CD8-positive, alpha-beta memory T cell (primary cell): ENCODE data around the gene CORIN. TPM values are rescaled to one million over a fixed set of nuclear protein-coding genes. Genes with fewer than 3 reads are reported as not detected.
A peak's percentile ranks its signal among the peaks of the same experiment; 100 is the strongest.
"Not testable (repeated sequence)": the region's sequence is repeated elsewhere in the genome, so short reads cannot be mapped to it uniquely, and the experiment has no call there.

Experiments used
- CTCF ChIA-PET: fragments of 350-600 bp; sonication (Branson Sonifier 250); formaldehyde crosslinking; loops from one replicate; lab custom pipeline; 2021; ENCODE audit warnings: antibody characterized with exemption; lab: Charles Lee
- POLR2A ChIA-PET: fragments of 350-600 bp; sonication (Branson Sonifier 250); formaldehyde crosslinking; loops from one replicate; lab custom pipeline; 2021; ENCODE audit warnings: antibody characterized with exemption; lab: Charles Lee
- DNase-seq, 5 donors: peaks; one replicate each; pipeline versions ENCODE4 v3.0.0 to v3.0.0-alpha.2; 2020 to 2022; ENCODE audit warnings: mixed read lengths in 1 of 5
- H3K27ac ChIP-seq: one replicate; pipeline ENCODE4 v1.7.0; 2013; ENCODE audit warnings: low read depth, mild to moderate bottlenecking, low read length, moderate library complexity
- H3K27me3 ChIP-seq: 2 replicates; pipeline ENCODE4 v1.7.0; 2013; ENCODE audit warnings: low read length, mild to moderate bottlenecking; ENCODE audit not compliant: insufficient read depth, poor library complexity, severe bottlenecking
- H3K36me3 ChIP-seq: 2 replicates; pipeline ENCODE4 v1.7.0; 2013; ENCODE audit warnings: mild to moderate bottlenecking, low read length, moderate library complexity; ENCODE audit not compliant: insufficient read depth
- H3K4me1 ChIP-seq: 2 replicates; pipeline ENCODE4 v1.7.0; 2013; ENCODE audit warnings: mild to moderate bottlenecking, low read length, moderate library complexity; ENCODE audit not compliant: insufficient read depth
- H3K4me3 ChIP-seq: 2 replicates; pipeline ENCODE4 v1.7.0; 2013; ENCODE audit warnings: mild to moderate bottlenecking, low read length
- H3K9me3 ChIP-seq: 2 replicates; pipeline ENCODE4 v1.7.0; 2013; ENCODE audit warnings: mild to moderate bottlenecking, low read length
- H3K27ac Mint-ChIP-seq, 8 donors: one replicate each; pipeline ENCODE4 v1.8.0; 2020 to 2021; ENCODE audit warnings: mixed read lengths in 8 of 8, mild to moderate bottlenecking in 6 of 8, inconsistent platforms in 3 of 8, moderate library complexity in 3 of 8
- H3K27me3 Mint-ChIP-seq, 2 donors: one replicate each; pipeline ENCODE4 v1.8.0; 2020 to 2021; ENCODE audit warnings: mixed read lengths in 2 of 2, mild to moderate bottlenecking in 1 of 2, moderate library complexity in 1 of 2
- H3K36me3 Mint-ChIP-seq, 3 donors: one replicate each; pipeline ENCODE4 v1.8.0; 2020 to 2021; ENCODE audit warnings: mixed read lengths in 3 of 3, inconsistent platforms in 1 of 3, mild to moderate bottlenecking in 1 of 3
- H3K4me1 Mint-ChIP-seq, 3 donors: one replicate each; pipeline ENCODE4 v1.8.0; 2020 to 2021; ENCODE audit warnings: mixed read lengths in 3 of 3, inconsistent platforms in 1 of 3, mild to moderate bottlenecking in 1 of 3
- H3K4me3 Mint-ChIP-seq, 7 donors: one replicate each; pipeline ENCODE4 v1.8.0; 2020 to 2021; ENCODE audit warnings: mixed read lengths in 7 of 7, mild to moderate bottlenecking in 6 of 7, moderate library complexity in 4 of 7, inconsistent platforms in 2 of 7
- H3K9me3 Mint-ChIP-seq, 5 donors: one replicate each; pipeline ENCODE4 v1.8.0; 2020 to 2022; ENCODE audit warnings: mixed read lengths in 5 of 5, mild to moderate bottlenecking in 3 of 5, moderate library complexity in 2 of 5, inconsistent platforms in 1 of 5
- polyA plus RNA-seq: library from polyadenylated mRNA; unstranded; fragments of 300-500 nt; fragmentation: Illumina TruSeq; gene quantifications from one replicate; pipeline ENCODE4 v1.2.3, GENCODE V29; 2021
- total RNA-seq, 2 experiments: library from RNA; stranded (reverse); gene quantifications; one replicate each; pipeline ENCODE4 v1.2.3, GENCODE V29; 2021

CORIN gene
- total and polyA plus RNA-seq, 3 experiments from 2014 or later: 0.04 to 0.11 (median 0.06) TPM

GRCh38 chr4:47562297-47562696 is 275.6 kb downstream of the CORIN start:
- H3K27ac Mint-ChIP-seq: peak overlapping the region in 1 of 8 donors; percentile 1
- ChIA-PET POLR2A (no interaction called here), CTCF (no interaction called here)
- no peaks in the 10 kb centered on the region for H3K27me3 Mint-ChIP-seq
- Histone ChIP-seq H3K27me3 (no peaks in the 10 kb centered on the region), H3K4me1 (no peaks in the 10 kb centered on the region), H3K9me3 (no peaks in the 10 kb centered on the region), H3K36me3 (no peaks in the 10 kb centered on the region), H3K27ac (no peak overlapping the region), H3K4me3 (no peak overlapping the region)
- H3K4me1 Mint-ChIP-seq: peaks cover 12 to 20% (median 18%) of the 10 kb centered on the region in 3 donors
- H3K4me3 Mint-ChIP-seq: no peak overlapping the region
- DNase-seq: peak in 1 of 5 donors; percentile 3
- no peaks in the 10 kb centered on the region for H3K9me3 Mint-ChIP-seq
- peaks cover 0 to 5% (median 1%) of the 10 kb centered on the region in 3 donors for H3K36me3 Mint-ChIP-seq

DNA sequence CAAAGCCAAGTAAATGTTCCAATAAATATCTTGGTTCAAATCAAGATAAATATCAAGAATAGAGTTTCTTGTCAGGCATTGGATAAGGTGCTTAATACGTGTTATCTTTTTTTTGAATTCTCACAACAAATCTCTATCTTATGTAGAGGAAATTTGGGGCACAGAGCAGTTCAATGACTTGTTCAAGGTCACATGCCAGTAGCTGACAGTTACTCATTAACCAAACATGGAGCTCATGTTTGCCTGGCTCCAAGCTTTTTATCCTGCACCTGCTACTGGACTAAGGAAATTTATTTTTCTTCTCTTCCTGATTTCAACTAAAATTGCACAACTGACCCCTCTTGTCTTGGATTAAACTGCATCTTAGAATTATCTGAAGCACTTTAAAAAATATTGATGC is 276.5 kb downstream of the CORIN start:
- peaks cover 12 to 20% (median 18%) of the 10 kb centered on the region in 3 donors for H3K4me1 Mint-ChIP-seq
- POLR2A ChIA-PET: no interaction called here
- Histone ChIP-seq H3K4me1 (no peaks in the 10 kb centered on the region), H3K4me3 (no peak overlapping the region), H3K9me3 (no peaks in the 10 kb centered on the region), H3K36me3 (no peaks in the 10 kb centered on the region), H3K27me3 (no peaks in the 10 kb centered on the region), H3K27ac (no peak overlapping the region)
- no peaks in the 10 kb centered on the region for H3K9me3 Mint-ChIP-seq
- peaks cover 0 to 5% (median 1%) of the 10 kb centered on the region in 3 donors for H3K36me3 Mint-ChIP-seq
- no peak for DNase-seq
- CTCF ChIA-PET: no interaction called here
- H3K4me3 Mint-ChIP-seq: no peak overlapping the region
- no peak overlapping the region for H3K27ac Mint-ChIP-seq
- H3K27me3 Mint-ChIP-seq: no peaks in the 10 kb centered on the region

DNA sequence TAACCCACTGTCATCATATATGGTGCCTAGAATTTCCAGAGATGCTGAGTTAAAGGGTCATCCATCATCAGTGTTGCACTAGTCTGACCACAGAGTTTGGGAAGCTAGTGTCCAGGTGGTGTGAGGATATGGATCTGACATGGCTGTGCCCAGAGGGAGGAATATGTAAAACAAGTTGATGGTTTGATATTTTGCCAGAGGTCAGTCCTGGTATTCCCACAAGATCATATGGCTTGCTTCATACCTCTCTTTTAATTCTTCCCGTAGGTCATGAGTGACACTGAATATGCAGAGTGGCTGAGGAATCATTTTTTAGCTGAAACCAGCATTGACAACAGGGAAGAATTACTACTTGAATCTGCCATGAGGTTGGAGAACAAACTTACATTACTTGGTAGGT is 277.2 kb downstream of the CORIN start:
- no peaks in the 10 kb centered on the region for H3K27me3 ChIP-seq
- no peaks in the 10 kb centered on the region for H3K9me3 ChIP-seq
- ChIA-PET CTCF (no interaction called here), POLR2A (no interaction called here)
- Mint-ChIP-seq H3K4me3 (no peak overlapping the region), H3K36me3 (peaks cover 0 to 5% (median 1%) of the 10 kb centered on the region in 3 donors), H3K27me3 (no peaks in the 10 kb centered on the region), H3K9me3 (no peaks in the 10 kb centered on the region), H3K4me1 (peaks cover 12 to 20% (median 18%) of the 10 kb centered on the region in 3 donors), H3K27ac (peak overlapping the region in 2 of 8 donors; percentile 11 to 30)
- no peak for DNase-seq
- H3K4me1 ChIP-seq: no peaks in the 10 kb centered on the region
- no peak overlapping the region for H3K27ac ChIP-seq
- H3K36me3 ChIP-seq: no peaks in the 10 kb centered on the region
- H3K4me3 ChIP-seq: no peak overlapping the region

GRCh38 chr4:47557255-47557654 is 280.6 kb downstream of the CORIN start:
- H3K27ac ChIP-seq: no peak overlapping the region
- no peak for DNase-seq
- H3K4me1 Mint-ChIP-seq: peaks cover 3 to 7% (median 4%) of the 10 kb centered on the region in 3 donors

GRCh38 chr4:47555920-47556319 is 281.9 kb downstream of the CORIN start:
- H3K27ac ChIP-seq, POLR2A ChIA-PET: not testable (repeated sequence)
- CTCF ChIA-PET: interaction anchor here (1.1 to 1.4 kb wide), 2 partner anchors 8 to 9 kb away, joined by 4 read pairs; no protein-coding TSS in a partner anchor

More at GRCh38 chr4:47557255-47557654, 280.6 kb downstream of the CORIN start:
- H3K36me3 Mint-ChIP-seq: peaks cover 0 to 5% (median 3%) of the 10 kb centered on the region in 3 donors
- no peaks in the 10 kb centered on the region for H3K36me3 ChIP-seq
- H3K27me3 ChIP-seq: no peaks in the 10 kb centered on the region
- H3K4me3 Mint-ChIP-seq: no peak overlapping the region
- H3K4me3 ChIP-seq: no peak overlapping the region
- CTCF ChIA-PET: no interaction called here
- no peaks in the 10 kb centered on the region for H3K27me3 Mint-ChIP-seq
- H3K9me3 ChIP-seq: no peaks in the 10 kb centered on the region
- no peak overlapping the region for H3K27ac Mint-ChIP-seq
- POLR2A ChIA-PET: no interaction called here
- no peaks in the 10 kb centered on the region for H3K9me3 Mint-ChIP-seq
- H3K4me1 ChIP-seq: no peaks in the 10 kb centered on the region

DNA sequence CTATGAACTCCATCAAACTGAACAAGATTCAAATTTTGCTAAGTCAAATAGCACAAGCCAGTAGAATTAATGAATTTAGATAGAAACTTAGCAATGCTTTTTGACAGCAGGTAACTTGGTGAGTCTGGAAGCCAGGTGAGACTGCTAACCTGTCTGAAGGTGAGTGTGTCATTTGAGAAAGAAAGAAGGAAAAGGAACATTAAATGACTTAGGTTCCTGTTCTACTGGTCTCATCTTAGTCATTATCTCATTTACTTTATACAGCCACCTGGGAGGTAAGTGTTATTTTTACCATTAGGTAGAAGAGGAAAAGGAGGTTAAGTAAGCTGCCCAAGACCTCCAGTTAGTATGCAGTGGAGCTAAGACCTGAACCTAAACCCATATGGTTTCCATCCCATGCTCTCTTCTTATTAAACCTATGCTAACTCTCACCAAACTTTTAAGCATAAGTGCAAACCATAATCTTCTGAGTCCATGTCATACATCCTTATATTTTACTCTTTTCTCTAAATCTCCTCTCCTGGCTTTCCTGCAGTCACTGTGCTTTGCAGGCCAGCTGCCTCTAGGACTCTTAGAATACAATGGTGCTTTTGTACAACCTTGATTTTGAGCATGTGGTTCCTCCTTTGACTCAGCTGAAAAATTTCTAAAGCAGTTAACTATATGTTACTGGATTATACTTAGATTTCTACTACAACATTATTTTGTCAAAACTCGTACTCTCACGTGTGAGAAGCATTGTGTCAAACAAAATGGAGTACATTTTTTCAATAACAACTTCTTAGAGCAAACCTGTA is 284.3 kb downstream of the CORIN start:
- H3K4me3 Mint-ChIP-seq: no peak overlapping the region
- DNase-seq: no peak
- Histone ChIP-seq H3K27me3 (no peaks in the 10 kb centered on the region), H3K4me1 (no peaks in the 10 kb centered on the region), H3K4me3 (no peak overlapping the region), H3K9me3 (no peaks in the 10 kb centered on the region), H3K27ac (no peak overlapping the region), H3K36me3 (no peaks in the 10 kb centered on the region)
- POLR2A ChIA-PET: no interaction called here
- H3K27me3 Mint-ChIP-seq: no peaks in the 10 kb centered on the region
- peak overlapping the region in 2 of 8 donors; percentile 4 to 17 for H3K27ac Mint-ChIP-seq
- no peaks in the 10 kb centered on the region for H3K9me3 Mint-ChIP-seq
- peaks cover 2 to 9% (median 3%) of the 10 kb centered on the region in 3 donors for H3K4me1 Mint-ChIP-seq
- CTCF ChIA-PET: no interaction called here
- peaks cover 1 to 14% (median 6%) of the 10 kb centered on the region in 3 donors for H3K36me3 Mint-ChIP-seq

More at GRCh38 chr4:47555920-47556319, 281.9 kb downstream of the CORIN start:
- not testable (repeated sequence) for H3K9me3 Mint-ChIP-seq, DNase-seq, H3K4me3 Mint-ChIP-seq, H3K36me3 Mint-ChIP-seq, H3K9me3 ChIP-seq, H3K27me3 Mint-ChIP-seq, H3K27me3 ChIP-seq, H3K36me3 ChIP-seq, H3K4me1 ChIP-seq, H3K4me3 ChIP-seq, H3K4me1 Mint-ChIP-seq
- peak overlapping the region in 1 of 8 donors; percentile 41 for H3K27ac Mint-ChIP-seq

GRCh38 chr4:47551682-47552081 is 286.2 kb downstream of the CORIN start:
- Histone ChIP-seq H3K27me3 (no peaks in the 10 kb centered on the region), H3K4me3 (no peak overlapping the region), H3K4me1 (no peaks in the 10 kb centered on the region), H3K36me3 (no peaks in the 10 kb centered on the region), H3K9me3 (no peaks in the 10 kb centered on the region), H3K27ac (no peak overlapping the region)
- ChIA-PET POLR2A (no interaction called here), CTCF (no interaction called here)
- peaks cover 2 to 9% (median 3%) of the 10 kb centered on the region in 3 donors for H3K4me1 Mint-ChIP-seq
- peaks cover 13 to 21% (median 16%) of the 10 kb centered on the region in 3 donors for H3K36me3 Mint-ChIP-seq
- H3K27ac Mint-ChIP-seq: no peak overlapping the region
- no peaks in the 10 kb centered on the region for H3K27me3 Mint-ChIP-seq
- DNase-seq: no peak
- no peak overlapping the region for H3K4me3 Mint-ChIP-seq
- H3K9me3 Mint-ChIP-seq: no peaks in the 10 kb centered on the region

- Histone ChIP-seq H3K4me1 (no peaks in the 10 kb centered on the region), H3K27ac (no peak overlapping the region), H3K9me3 (no peaks in the 10 kb centered on the region), H3K36me3 (no peaks in the 10 kb centered on the region), H3K27me3 (no peaks in the 10 kb centered on the region), H3K4me3 (no peak overlapping the region)
- ChIA-PET POLR2A (no interaction called here), CTCF (no interaction called here)
- H3K27ac Mint-ChIP-seq: peak overlapping the region in 1 of 8 donors; percentile 23
- no peak for DNase-seq
- H3K27me3 Mint-ChIP-seq: no peaks in the 10 kb centered on the region
- no peaks in the 10 kb centered on the region for H3K9me3 Mint-ChIP-seq
- H3K4me3 Mint-ChIP-seq: no peak overlapping the region
- H3K36me3 Mint-ChIP-seq: peaks cover 19 to 24% (median 20%) of the 10 kb centered on the region in 3 donors
- H3K4me1 Mint-ChIP-seq: peaks cover 2 to 9% (median 3%) of the 10 kb centered on the region in 3 donors
These were observed 286.8 kb downstream of the CORIN start for GRCh38 chr4:47550899-47551548.
